ENCODE results near the gene ETFB.

The ETFB gene

GRCh38 chr19:51372649-51373504 is 6.7 kb upstream of the ETFB start, which contains the start of gene NKG7:
Gene NKG7, minus strand, starts transcription at chr19:51372654. Its CDS starts 119 bp downstream, at chr19:51372535.
- no peak for DNase-seq

DNA sequence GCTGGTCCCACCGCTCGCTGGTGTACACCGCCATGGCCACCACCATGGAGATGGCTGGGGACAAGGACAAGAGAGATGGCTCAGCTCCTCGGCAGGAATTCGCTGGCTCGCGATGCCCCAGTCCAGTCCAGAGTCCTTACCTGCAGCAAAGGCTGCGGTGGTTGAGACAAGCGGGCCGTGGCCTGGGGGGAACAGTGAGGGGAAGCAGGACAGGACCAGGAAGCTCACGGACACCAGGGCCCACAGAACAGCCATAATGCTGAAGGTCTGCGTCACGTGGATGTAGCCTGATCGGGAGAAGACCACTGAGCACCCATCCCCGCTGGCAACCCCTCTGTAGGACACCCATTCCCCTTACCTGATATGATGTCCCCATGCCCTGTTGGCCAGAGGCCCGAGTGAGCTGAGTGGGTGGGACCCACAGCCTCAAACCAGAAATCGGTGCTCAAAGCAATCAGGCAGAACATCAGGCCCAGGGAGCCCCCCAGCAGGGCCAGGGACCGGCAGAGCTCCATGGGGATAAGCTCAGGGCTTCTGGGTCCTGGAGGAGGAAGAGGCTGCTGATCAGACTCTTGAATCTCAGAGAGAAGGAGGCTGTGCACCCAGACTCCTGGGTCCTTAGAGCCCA is 5.9 kb upstream of the ETFB start:
- DNase-seq: no peak

DNA sequence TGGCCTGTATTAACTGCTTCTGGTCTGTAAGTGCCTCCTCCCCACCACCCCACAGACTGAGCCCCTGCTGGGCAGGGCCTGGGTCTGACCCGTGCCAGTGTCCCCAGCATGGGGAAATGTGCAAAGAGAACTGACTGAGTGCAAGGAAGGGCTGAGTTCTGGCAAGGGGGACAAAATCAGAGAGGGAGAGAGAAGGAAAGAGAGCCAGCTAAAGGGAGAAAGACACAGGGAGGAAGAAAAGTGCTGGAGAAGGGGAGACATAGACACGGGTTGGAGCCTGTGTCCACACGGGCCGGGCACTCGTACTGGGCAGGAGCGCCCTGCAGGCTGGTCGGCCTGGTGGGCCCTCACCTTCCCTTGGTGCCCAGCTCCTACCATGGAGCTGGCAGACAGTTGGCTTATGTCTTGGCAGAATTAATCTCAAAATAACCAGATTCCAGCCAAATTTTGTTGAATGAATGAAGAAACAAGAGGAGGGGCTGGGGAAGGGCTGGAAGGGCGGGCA is 5.0 kb upstream of the ETFB start:
- no peak for DNase-seq

GRCh38 chr19:51370230-51370629 is 4.0 kb upstream of the ETFB start:
- DNase-seq: no peak

DNA sequence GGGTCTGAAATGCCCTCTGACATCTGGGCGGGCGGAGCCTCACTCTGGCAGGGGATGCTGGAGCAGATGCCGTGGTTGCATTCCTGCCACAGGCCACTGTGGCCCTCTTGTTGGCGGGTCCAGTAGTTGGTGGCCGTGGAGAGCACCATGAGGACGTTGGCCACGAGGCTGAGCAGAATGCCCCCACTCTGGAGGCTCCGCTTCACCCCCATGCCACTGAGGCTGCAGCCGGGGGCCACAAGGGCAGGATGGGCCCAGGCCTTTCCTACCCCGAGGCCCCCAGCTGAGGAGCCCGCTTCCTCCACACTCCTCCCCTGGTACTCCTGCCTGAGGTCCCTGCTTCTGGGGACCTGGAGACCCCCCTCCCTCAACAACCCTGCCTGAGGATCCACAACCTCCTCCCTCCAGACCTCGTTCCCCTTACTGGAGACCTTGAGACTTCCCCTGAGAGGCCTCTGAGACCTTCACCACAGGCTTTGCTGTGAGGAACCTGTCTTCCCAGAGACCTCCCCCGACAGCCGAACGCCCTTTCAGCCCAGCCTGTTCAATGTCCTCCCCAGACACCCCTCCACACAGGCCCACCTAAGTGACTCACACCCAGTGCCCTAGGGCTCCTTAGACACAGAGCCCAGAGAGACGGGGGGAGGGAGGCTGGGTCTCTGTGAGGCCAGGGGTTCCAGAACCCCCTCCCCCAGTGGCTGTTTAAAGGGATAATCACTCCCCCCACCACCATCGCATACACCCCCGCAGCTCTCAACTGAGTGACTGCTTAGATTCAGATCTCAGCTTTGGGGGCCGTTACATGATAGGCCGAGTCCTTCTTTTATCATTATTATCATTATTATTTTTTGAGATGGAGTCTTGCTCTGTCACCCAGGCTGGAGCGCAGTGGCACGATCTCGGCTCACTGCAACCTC is 2.4 kb upstream of the ETFB start, which contains the start of gene CLDND2:
Gene CLDND2, minus strand, starts transcription at position 638 of the 917 bp plus-strand sequence. Its CDS starts 426 bp downstream, at position 212.
- DNase-seq: no peak

DNA sequence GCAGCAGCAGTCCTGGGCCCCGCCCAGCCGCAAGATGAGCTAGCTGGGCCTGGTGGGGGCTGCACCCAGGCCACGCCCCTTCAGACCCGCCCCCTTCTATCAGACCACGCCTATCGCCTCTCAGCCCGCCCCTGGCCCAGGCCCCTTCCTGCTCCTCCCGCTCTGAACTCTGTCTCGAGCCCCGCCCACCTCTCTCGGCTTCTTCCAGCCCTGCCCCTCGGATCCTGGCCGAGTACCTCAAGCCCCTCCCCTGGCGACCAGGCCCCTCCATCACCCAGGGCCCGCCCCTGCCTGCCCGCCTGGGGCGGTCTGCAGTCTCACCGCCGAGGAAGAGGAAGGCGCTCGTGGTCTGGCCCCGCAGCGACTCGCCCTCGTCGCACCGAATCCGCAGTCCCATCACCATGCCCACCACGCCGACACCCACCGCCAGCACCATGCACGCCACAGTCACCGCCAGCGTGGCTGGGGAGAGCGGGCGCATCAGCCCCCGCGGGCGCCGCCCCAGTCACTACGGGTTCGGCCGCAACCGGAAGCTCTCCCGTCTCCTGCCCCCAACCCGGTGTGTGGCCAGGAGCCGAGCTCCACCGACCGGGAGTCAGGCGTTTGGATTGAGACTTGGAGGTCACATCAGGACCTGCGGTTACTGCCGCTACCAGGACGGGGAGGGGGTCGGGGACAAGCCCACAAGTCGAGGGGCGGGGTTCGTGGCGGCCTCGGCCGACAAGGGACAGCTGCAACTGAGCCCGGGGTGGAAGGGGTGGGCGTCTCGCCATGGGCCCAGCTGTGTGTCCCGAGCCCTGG is 1.6 kb upstream of the ETFB start:
- DNase-seq: peak; percentile 99

- no peak for DNase-seq
Observed at GRCh38 chr19:51367255-51367564, 1.0 kb upstream of the ETFB start.

DNA sequence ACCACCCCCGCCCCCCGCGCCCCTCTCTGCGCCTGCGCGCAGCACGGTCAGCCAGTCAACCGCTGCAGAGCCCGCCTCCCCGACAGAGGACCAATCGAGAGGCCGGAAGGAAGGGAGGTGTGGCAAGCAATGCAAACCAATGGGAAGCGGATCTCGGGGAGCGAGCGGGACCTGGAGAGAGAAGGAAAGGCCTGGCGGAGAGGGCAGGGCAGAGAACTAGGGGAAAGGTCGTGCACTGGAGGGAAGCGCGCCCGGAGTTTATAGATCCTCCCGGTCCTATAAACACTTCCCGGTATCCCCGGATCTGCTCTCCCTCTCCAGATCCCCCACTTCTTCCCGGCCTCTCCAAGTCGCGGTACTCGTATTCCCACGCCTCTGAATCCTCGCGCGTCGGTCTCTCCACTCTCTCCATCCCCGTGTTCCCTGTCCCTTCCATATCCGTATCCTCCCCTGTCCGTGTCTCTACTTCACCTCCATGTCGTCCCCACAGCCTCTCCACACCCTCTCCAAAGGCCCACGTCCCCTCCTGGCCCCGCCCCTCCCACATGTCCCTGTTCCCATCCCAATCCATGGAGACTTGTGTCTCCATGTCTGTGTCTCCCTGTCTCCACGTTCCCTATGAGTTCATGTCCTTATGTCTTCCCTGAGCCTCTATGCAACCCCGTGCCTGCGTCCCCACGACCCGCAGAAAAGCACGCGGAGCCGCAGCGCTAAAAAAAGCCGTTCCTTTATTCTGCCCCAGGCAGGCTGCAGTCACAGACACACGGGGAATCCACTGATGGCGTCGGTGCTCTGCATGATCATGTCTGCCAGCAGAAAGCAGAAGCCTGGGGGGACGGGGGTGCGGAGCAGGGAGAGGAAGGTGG is 434 bp upstream of the ETFB start:
- DNase-seq: peak; percentile 99

GRCh38 chr19:51365211-51365964 is 800 bp downstream of the ETFB start:
- DNase-seq: peak; percentile 36

- no peak for DNase-seq
Observed at GRCh38 chr19:51364200-51365106, 1.7 kb downstream of the ETFB start.

DNA sequence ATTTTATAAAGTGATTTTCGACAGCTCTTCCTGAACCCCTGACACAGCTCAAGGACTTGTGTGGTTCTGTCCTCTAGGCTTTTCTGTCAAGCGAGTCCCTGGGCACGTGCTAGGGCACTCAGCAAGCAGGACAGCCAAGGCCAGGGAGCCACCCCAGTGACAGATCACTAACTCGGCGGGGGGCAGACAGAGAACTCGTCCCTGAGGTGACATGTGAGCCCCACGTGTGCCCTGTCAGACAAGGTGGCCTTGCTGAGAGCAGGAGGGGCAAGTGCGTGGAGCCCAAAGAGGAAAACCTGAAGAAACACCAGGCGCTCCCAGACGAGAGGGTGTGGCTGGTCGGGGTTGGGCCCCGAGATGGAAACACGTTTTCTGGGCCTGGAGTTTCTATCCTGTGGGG is 4.9 kb downstream of the ETFB start:
- no peak for DNase-seq

DNA sequence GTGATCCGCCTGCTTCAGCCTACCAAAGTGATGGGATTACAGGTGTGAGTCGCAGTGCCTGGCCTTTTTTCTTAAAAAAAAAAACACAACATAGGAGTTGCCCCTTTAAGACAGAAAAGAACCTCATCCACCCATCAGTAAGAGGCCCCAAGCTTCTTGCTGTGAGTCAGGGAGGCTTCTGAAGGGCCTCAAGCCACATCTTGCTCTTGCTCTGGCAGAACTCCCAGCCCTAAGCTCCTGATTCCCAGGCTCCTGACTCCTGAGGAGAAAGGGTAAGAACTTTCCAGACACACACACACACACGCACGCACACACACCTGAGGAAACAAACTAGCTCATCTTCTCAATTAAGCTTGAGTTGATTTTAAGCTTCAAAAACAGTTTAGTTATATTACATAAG is 6.9 kb downstream of the ETFB start:
- no peak for DNase-seq

DNA sequence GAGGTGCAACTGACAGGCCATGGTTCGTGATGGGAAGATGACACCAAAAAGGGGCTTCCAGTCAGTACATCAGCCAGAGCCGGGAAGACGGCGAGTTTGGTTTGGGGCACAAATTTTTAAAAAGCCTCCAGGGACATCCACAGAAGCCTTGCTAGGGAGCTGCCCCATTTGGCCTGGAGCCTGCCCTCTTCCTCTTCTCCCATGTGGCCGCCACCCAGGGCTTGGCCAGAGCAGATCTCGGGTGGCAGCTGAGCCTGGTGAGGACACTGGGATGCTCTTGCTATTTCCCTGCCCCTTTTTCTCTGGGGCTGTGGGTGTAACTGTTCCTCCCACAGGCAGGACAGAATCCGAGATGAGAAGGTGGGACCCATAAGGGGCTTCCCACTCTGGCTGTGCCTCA is 8.2 kb downstream of the ETFB start:
- DNase-seq: no peak

DNA sequence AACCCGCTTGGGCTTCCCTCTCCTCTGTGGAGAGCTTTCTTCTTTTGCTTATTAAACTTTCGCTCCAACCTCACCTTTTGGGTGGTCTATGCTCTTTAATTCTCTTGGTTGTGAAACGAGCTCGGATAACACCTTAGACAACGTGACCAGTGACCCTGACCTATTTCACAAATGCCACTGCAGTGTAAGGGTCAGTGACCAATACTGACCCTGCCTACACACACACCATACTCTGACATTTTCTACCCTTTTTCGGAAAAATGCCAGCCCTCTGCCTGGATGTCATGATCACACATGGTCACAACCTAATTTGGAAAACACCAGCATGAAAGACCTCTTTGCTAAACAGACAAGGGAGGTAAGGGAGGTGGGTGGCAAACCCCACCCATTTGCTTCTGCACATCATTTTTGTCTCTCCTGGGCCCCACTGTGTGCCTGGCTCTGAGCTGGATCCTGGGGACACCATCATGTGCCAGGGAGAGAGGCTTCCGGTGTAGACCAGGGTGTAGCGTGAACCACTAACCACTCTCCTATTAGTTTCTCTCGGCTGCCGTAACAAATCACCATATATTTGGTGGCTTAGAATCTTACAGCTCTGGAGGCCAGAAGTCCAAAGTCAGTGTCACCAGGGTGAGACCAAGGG is 9.9 kb downstream of the ETFB start:
- DNase-seq: no peak

GRCh38 chr19:51354742-51355148 is 11.4 kb downstream of the ETFB start:
- DNase-seq: no peak

DNA sequence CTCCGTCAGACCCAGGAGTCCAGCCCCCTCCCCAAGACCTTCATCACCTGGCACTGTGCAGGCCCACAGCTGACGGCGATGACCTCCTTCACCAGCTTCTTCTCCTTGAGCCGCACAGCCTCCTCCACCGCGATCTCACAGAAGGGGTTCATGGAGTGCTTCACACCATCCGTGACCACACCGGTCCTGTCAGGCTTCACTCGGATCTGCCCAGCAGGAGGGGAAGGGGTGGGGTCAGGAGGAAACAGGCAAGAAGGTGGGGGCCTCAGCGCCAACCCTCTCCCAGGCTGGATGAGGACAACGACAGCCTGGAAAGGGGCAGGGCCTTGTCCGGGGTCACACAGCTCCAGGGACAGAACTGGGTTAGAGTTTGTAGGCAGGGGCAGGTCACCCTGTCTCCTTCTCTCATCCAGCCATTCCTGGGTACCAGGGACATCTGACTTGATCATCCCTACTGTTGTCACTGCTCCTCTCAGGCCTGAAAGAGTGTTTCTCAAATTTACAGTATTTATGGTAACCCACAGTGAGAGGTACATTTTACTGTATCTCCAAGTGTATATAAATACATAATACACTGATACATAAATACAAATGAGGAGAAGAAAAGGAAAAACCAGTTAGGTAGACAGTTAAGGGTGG is 12.0 kb downstream of the ETFB start:
- DNase-seq: no peak

- no peak for DNase-seq
Observed at GRCh38 chr19:51352783-51353360, 13.3 kb downstream of the ETFB start.

Data from femur (tissue), 1 donor.